Smooth muscle cell (in vitro differentiated cells): Measurements from ENCODE around the gene NFKBIB. TPM values are rescaled to one million over a fixed set of nuclear protein-coding genes. Genes with fewer than 3 reads are reported as not detected.

ENCODE experiments used
- DNase-seq: peaks from one replicate; lab custom pipeline; 2025; ENCODE audit not compliant: unreplicated experiment; lab: John Stamatoyannopoulos, UW
- H2AFZ ChIP-seq: fragments of 200-600 bp; sonication (generic); 2 replicates; pipeline ENCODE4 v1.6.0; 2016; ENCODE audit warnings: antibody characterized with exemption, low read depth, mild to moderate bottlenecking
- H3F3A ChIP-seq: fragments of 200-600 bp; sonication (generic); 2 replicates; pipeline ENCODE4 v1.6.0; 2017; ENCODE audit warnings: antibody characterized with exemption, low read depth
- H3K27ac ChIP-seq: fragments of 200-600 bp; sonication (generic); 2 replicates; pipeline ENCODE4 v1.5.1; 2016; ENCODE audit warnings: low read depth, mild to moderate bottlenecking
- H3K27me3 ChIP-seq: fragments of 200-600 bp; sonication (generic); 2 replicates; pipeline ENCODE4 v1.6.1; 2016; ENCODE audit warnings: low read depth, mild to moderate bottlenecking
- H3K36me3 ChIP-seq: fragments of 200-600 bp; sonication (generic); 2 replicates; pipeline ENCODE4 v1.5.1; 2016; ENCODE audit warnings: low read depth
- H3K4me1 ChIP-seq: fragments of 200-600 bp; sonication (generic); 2 replicates; pipeline ENCODE4 v1.5.1; 2016; ENCODE audit warnings: low read depth
- H3K4me2 ChIP-seq: fragments of 200-600 bp; sonication (generic); 2 replicates; pipeline ENCODE4 v1.6.0; 2016; ENCODE audit warnings: mild to moderate bottlenecking
- H3K4me3 ChIP-seq: fragments of 200-600 bp; sonication (generic); 2 replicates; pipeline ENCODE4 v1.5.1; 2016; ENCODE audit warnings: mild to moderate bottlenecking
- H3K79me2 ChIP-seq: fragments of 200-600 bp; sonication (generic); 2 replicates; pipeline ENCODE4 v1.6.0; 2016; ENCODE audit warnings: low read depth, mild to moderate bottlenecking
- H3K9ac ChIP-seq: fragments of 200-600 bp; sonication (generic); 2 replicates; pipeline ENCODE4 v1.6.0; 2016; ENCODE audit warnings: low read depth
- H3K9me3 ChIP-seq: fragments of 200-600 bp; sonication (generic); replicated peaks from 2 replicates; pipeline ENCODE4 v1.5.1; 2016; ENCODE audit warnings: low read depth
- H4K20me1 ChIP-seq: fragments of 200-600 bp; sonication (generic); 2 replicates; pipeline ENCODE4 v1.6.0; 2016; ENCODE audit warnings: low read depth
- CTCF ChIP-seq: fragments of 200-600 bp; sonication (generic); IDR thresholded peaks from 2 replicates; pipeline ENCODE4 v1.5.1; 2017; ENCODE audit warnings: borderline replicate concordance, mild to moderate bottlenecking, antibody characterized with exemption; ENCODE audit not compliant: insufficient read depth, poor library complexity, severe bottlenecking
- WGBS: methylation state at CpG from one replicate; pipeline ENCODE4 v1.1.7; 2016; ENCODE audit warnings: low lambda C conversion rate; 5-methylcytosine and 5-hydroxymethylcytosine counted together
- polyA plus RNA-seq: library from polyadenylated mRNA; unstranded; fragments of >200 nt; fragmentation: Nextera tagmentation; extraction: Ambion mirVana; gene quantifications from 2 replicates; pipeline ENCODE4 v1.2.1, GENCODE V29; 2016
- total RNA-seq: library from RNA; depleted of rRNA; stranded (reverse); fragments of >200 nt; gene quantifications from 2 replicates; pipeline ENCODE4 v1.2.3, GENCODE V29; 2014

The NFKBIB gene
- total and polyA plus RNA-seq, 2 experiments from 2014 or later, result 10.9 to 19.2 TPM

GRCh38 chr19:38898788-38899446 is 852 bp upstream of the NFKBIB start:
- WGBS, result 20% methylated on average over 25 of the region's 25 CpGs
- no peak for DNase-seq
- Histone ChIP-seq H3K4me2 (peak overlapping the region; percentile 95), H4K20me1 (no peaks in the 10 kb centered on the region), H3K27me3 (no peaks in the 10 kb centered on the region), H3K4me1 (peaks cover 16% of the 10 kb centered on the region), H3K79me2 (peaks cover 28% of the 10 kb centered on the region), H3K9ac (peak overlapping the region; percentile 95), H3K4me3 (peak overlapping the region; percentile 70), H3K36me3 (no peaks in the 10 kb centered on the region), H3K9me3 (no peaks in the 10 kb centered on the region), H3K27ac (peak overlapping the region; percentile 95), H2AFZ (peak overlapping the region; percentile 81), H3F3A (no peaks in the 10 kb centered on the region)
- TF ChIP-seq CTCF, result no peak

DNA sequence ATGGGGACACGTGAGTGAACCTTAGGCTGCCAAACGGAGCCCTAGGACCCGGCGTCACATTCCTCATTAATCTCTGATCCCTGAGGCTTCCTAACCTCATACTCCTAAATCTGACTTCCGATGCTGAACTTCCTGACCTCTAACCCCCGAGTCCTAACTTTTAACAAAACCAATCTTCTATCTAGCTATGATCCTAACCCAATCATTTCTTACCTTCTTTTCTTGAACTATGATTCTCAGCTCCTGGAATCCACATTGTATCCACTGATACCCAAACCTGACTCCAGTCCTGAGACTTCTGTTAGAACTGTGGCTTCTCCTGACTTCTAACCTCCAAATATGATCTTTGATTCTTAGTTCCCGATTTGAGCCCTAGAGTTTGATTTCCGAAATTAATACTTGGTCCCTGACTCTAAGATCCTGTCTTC is 447 bp downstream of the NFKBIB start:
- peaks cover 26% of the 10 kb centered on the region for H3K79me2 ChIP-seq
- WGBS, result 6% methylated on average over 7 of the region's 8 CpGs
- peak overlapping the region; percentile 70 for H2AFZ ChIP-seq
- H3F3A ChIP-seq, result no peaks in the 10 kb centered on the region
- peak overlapping the region; percentile 95 for H3K27ac ChIP-seq
- peak overlapping the region; percentile 95 for H3K9ac ChIP-seq
- H3K4me2 ChIP-seq, result peak overlapping the region; percentile 97
- peak overlapping the region; percentile 70 for H3K4me3 ChIP-seq
- H3K9me3 ChIP-seq, result no peaks in the 10 kb centered on the region
- H3K4me1 ChIP-seq, result peaks cover 16% of the 10 kb centered on the region
- no peaks in the 10 kb centered on the region for H3K36me3 ChIP-seq
- no peaks in the 10 kb centered on the region for H3K27me3 ChIP-seq
- DNase-seq, result no peak
- H4K20me1 ChIP-seq, result no peaks in the 10 kb centered on the region
- no peak for TF ChIP-seq CTCF

DNA sequence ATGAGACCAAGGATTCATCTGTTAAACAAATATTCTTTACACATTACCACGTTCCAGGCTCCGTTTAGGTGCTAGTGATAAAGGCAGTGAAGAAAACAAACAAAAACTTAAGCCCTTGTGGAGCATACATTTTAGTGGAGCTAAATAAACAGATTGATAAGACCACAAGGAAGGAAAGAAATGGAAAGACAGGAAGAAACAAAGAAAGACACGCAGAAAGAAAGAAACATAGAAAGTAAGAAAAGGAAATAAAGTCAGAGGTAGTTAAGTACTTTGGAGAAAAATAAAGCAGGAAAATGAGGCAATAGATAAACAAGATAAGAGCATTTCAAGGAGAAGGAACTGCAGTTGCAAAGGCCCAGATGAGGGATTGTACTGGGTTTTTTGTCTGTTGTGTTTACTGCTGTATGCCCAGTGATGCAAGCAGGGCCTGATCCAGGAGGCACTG is 998 bp downstream of the NFKBIB start:
- H3K9me3 ChIP-seq, result no peaks in the 10 kb centered on the region
- TF ChIP-seq CTCF, result no peak
- peak overlapping the region; percentile 97 for H3K4me2 ChIP-seq
- no peak overlapping the region for H2AFZ ChIP-seq
- H3K27me3 ChIP-seq, result no peaks in the 10 kb centered on the region
- H3K79me2 ChIP-seq, result peaks cover 20% of the 10 kb centered on the region
- H3K27ac ChIP-seq, result peak overlapping the region; percentile 95
- DNase-seq, result no peak
- 38% methylated on average over 3 of the region's 3 CpGs for WGBS
- no peaks in the 10 kb centered on the region for H4K20me1 ChIP-seq
- peak overlapping the region; percentile 95 for H3K9ac ChIP-seq
- H3F3A ChIP-seq, result no peaks in the 10 kb centered on the region
- H3K4me1 ChIP-seq, result peaks cover 16% of the 10 kb centered on the region
- H3K4me3 ChIP-seq, result peak overlapping the region; percentile 70
- H3K36me3 ChIP-seq, result no peaks in the 10 kb centered on the region

DNA sequence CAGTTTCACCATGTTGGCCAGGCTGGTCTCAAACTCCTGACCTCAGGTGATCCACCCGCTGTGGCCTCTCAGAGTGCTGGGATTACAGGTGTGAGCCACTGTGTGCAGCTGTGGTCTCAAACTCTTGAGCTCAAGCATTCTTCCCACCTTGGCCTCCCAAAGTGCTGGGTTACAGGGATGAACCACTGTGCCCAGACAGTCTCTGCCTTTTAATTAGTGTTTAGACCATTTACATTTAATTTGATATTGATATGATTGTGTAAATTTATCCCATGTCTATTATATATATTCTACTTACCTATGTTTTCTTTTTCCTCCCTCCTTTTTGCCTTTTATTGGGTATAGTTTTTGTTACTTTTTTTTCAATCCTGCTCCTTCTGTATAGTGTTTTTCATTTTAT is 1.9 kb downstream of the NFKBIB start:
- Histone ChIP-seq H3K27me3 (no peaks in the 10 kb centered on the region), H3K79me2 (peaks cover 17% of the 10 kb centered on the region), H3F3A (no peaks in the 10 kb centered on the region), H3K9ac (no peak overlapping the region), H4K20me1 (no peaks in the 10 kb centered on the region), H2AFZ (no peak overlapping the region), H3K4me2 (no peak overlapping the region), H3K27ac (no peak overlapping the region), H3K9me3 (no peaks in the 10 kb centered on the region), H3K4me1 (peaks cover 16% of the 10 kb centered on the region), H3K36me3 (no peaks in the 10 kb centered on the region), H3K4me3 (no peak overlapping the region)
- 100% methylated on average over 1 of the region's 1 CpG for WGBS
- DNase-seq, result no peak
- TF ChIP-seq CTCF, result no peak
